Activated T-helper 9 cell treated with anti-CD3 and anti-CD28 coated beads, Interleukin-2, amount 50 U/mL, for 16 hours (primary cell): ENCODE results near the gene CEP295NL.
"Not testable (repeated sequence)": the region's sequence is repeated elsewhere in the genome, so short reads cannot be mapped to it uniquely, and the experiment has no call there.

Experiments
- DNase-seq: peaks from one replicate; pipeline ENCODE4 v3.0.0-alpha.2; 2020; ENCODE audit warnings: low read depth

Gene CEP295NL

GRCh38 chr17:78903101-78903779, at the start of gene CEP295NL:
Gene CEP295NL (minus strand): TSS chr17:78903201. CDS start chr17:78901828, 1,373 bp downstream.
- no peak for DNase-seq

- no peak for DNase-seq
These were observed 49.7 kb upstream of the CEP295NL start for GRCh38 chr17:78952706-78953105.

- DNase-seq = no peak
These were observed 49.1 kb upstream of the CEP295NL start for GRCh38 chr17:78951967-78952551.

GRCh38 chr17:78950870-78951269, 47.9 kb upstream of the CEP295NL start:
- DNase-seq = no peak

- DNase-seq = no peak
These were observed 44.5 kb upstream of the CEP295NL start for GRCh38 chr17:78947235-78948149.

GRCh38 chr17:78946631-78947030, 43.6 kb upstream of the CEP295NL start:
- no peak for DNase-seq

- no peak for DNase-seq
These were observed 43.1 kb upstream of the CEP295NL start for GRCh38 chr17:78946131-78946530.

GRCh38 chr17:78945455-78945854, 42.5 kb upstream of the CEP295NL start:
- DNase-seq = not testable (repeated sequence)

- DNase-seq = no peak
These were observed 42.0 kb upstream of the CEP295NL start for GRCh38 chr17:78944956-78945355.

- DNase-seq = no peak
These were observed 41.0 kb upstream of the CEP295NL start for GRCh38 chr17:78944026-78944425.

- no peak for DNase-seq
These were observed 37.7 kb upstream of the CEP295NL start for GRCh38 chr17:78940708-78941107.

- no peak for DNase-seq
These were observed 37.3 kb upstream of the CEP295NL start for GRCh38 chr17:78940258-78940657.

- no peak for DNase-seq
These were observed 36.6 kb upstream of the CEP295NL start for GRCh38 chr17:78939615-78940014.

- DNase-seq = no peak
These were observed 34.6 kb upstream of the CEP295NL start for GRCh38 chr17:78937561-78937960.

- no peak for DNase-seq
These were observed 32.7 kb upstream of the CEP295NL start for GRCh38 chr17:78935419-78936323.

GRCh38 chr17:78934681-78935418, 31.8 kb upstream of the CEP295NL start:
- no peak for DNase-seq

- no peak for DNase-seq
These were observed 31.1 kb upstream of the CEP295NL start for GRCh38 chr17:78933959-78934568.

- peak; percentile 41 for DNase-seq
These were observed 30.3 kb upstream of the CEP295NL start for GRCh38 chr17:78933025-78933958.
